ENCODE data around the gene MORC3.
A peak's percentile ranks its signal among the peaks of the same experiment; 100 is the strongest.
"Not testable (repeated sequence)": the region's sequence is repeated elsewhere in the genome, so short reads cannot be mapped to it uniquely, and the experiment has no call there.

The MORC3 gene

DNA sequence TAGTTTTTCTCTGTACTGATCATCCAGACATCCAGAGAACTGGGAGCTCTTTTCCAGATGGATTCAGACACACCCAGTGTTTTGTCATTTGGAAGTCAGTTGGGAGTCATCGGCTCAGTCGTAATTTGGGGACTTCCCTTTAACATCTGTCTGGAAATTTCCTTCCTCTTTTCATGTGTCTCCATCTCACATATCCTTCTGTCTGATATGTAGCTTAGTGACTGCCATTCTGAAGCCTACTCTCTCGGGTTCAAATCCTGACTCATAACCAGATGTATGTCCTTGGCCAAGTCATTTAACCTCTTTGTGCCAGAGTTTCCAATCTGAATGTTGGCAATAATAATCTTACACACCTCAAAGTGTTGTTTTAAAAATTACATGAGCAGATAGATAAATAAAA is 3.0 kb downstream of the MORC3 start:
- DNase-seq = no peak

DNA sequence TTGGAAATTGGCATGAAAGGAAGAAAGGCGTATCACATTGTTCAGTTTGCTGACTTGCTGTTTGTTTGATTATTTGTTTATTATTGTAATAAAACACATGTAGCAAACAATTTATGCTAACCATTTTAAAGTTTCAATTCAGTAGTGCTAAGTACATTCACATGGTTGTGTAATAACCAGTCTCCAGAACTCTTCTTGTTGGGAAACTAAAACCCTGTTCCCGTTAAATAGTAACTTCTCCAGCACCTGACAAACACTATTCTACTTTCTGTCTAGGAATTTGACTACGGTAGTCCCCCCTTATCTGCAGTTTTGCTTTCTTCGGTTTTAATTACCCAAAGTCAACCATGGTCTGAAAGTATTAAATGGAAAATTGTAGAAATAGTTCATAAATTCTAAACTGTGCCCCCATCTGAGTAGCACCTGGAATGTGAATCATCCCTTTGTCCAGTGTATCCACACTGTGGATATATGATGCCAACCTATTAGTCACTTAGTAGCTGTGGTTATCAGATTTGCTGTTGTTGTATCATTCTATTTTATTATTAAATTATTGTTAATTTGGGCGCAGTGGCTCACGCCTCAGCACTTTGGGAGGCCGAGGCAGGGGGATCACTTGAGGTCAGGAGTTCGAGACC is 5.5 kb downstream of the MORC3 start:
- peak; percentile 43 for DNase-seq

DNA sequence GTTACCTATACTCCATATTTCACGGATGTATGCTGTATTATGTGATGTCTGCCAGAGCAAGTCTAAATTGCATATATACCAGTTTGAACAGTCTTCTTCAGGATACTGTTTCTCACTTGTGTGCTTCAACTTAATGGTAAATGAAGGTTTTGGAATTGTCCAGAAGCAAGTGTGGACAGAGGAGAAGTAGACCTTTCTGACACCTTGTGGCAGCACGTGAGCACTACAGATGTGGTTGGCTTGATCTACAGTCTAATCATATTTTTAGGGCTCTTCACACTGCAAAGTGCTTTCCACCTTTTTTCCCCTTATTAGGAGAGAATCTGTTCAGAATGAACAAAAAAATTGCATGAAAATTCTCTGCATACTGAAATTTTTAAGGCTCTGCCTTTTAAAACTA is 10.9 kb downstream of the MORC3 start:
- no peak for DNase-seq

DNA sequence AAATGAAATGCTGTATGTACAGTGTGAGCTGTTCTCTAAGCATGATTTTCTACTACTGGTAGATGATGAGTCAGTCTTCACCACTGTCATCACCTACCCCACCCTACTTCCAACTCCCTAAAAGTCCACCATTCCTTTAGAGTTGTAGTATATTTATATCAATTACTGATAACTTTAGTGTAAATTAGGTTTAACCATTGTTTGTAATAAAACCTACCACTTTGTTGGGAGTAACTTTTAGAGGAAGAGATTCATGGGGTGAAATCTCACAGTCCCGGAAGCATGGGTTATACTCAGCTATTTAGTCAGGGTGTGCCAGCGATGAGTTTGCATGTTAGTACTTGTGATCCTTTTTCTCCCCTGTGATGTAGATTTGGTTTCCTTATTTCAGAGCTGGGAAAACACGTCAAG is 17.1 kb downstream of the MORC3 start:
- DNase-seq = no peak

DNA sequence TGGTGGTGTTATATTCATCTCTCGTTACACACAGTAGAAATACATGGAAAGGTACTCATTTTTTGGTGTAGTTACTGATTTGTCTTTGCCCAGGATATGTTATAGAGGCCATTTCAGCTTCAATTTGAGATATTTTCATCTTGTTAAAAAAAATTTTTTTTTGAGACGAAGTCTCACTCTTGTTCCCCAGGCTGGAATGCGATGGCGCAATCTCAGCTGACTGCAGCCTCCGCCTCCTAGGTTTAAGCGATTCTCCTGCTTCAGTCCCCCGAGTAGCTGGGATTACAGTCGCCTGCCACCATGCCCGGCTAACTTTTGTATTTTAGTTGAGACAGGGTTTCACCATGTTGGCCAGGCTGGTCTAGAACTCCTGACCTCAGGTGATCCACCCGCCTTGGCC is 19.0 kb downstream of the MORC3 start:
- DNase-seq = no peak

DNA sequence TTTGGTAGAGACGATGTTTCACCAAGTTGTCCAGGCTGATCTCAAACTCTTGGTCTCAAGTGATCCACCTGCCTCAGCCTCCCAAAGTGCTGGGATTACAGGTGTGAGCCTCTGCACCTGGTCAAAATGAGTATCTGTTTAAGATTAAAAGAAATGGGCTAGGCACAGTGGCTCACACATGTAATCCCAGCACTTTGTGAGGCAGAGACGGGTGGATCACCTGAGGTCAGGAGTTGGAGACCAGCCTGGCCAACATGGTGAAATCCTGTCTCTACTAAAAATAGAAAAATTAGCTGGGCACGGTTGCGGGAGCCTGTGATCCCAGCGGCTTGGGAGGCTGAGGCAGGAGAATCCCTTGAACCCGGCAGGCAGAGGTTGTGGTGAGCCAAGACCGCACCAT is 22.6 kb downstream of the MORC3 start:
- DNase-seq = not testable (repeated sequence)

DNA sequence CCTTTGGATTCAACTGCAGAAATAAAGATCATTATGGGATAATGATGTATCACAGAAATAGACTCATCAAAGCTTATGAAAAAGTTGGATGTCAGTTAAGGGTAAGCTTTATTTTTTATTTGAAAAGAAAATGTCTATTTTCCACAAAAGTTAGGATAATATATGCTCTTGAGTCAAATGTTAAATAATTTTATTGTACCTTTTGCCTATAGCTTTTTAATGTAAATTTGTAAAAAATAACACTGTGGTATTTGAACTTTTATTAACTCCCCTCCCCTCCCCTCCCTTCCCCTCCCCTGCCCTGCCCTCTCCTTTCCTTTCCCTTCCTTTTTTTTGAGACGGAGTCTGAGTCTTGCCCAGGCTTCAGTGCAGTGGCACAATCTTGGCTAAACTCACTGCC is 24.9 kb downstream of the MORC3 start:
- no peak for DNase-seq

DNA sequence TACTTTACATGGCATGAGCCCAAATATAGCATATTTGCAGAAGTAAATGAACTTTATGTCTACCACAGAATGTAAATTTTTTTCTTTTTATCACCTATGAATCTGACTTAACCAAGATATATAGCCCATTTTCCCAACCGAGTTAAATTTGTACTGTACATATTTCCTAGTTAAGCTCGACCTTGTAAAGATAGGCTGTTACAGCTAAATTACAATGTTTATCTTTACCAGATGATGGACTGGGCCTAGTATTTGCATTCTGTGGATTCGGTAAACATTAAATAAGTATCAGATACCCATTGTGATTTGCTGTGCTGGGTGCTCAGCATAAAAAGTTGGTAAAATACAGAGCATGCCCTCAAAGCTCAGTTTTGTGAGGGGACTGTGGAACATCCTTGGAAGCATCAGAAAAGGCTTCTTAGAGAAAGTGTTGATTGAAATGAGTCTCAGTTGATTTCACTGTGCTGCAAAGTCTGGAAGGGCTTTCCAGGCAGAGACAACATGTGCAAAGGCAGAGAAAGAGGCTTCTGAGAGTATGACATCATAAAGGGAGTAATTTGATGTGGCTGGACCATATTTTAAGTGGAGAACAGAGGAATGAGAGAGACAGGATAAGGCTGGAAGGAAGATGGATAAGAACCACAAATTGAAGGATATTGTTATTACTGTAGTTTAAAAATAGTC is 27.4 kb downstream of the MORC3 start:
- no peak for DNase-seq

DNA sequence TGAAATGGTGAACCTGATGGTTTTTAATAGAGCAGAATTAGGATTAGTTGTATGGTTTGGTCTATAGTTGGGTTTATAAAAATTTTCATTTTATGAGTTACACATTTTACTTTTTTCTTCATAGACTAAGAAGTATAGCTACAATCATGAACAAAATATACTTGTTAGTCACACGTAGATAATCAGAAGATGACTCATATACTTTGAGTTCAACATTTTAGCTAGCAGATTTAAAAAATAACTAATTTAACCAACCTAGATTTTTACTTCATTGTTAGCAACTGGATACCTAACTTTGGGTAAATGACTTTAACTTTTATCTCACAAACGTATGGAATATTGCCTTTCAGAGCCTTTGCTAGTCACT is 27.9 kb downstream of the MORC3 start:
- no peak for DNase-seq

DNA sequence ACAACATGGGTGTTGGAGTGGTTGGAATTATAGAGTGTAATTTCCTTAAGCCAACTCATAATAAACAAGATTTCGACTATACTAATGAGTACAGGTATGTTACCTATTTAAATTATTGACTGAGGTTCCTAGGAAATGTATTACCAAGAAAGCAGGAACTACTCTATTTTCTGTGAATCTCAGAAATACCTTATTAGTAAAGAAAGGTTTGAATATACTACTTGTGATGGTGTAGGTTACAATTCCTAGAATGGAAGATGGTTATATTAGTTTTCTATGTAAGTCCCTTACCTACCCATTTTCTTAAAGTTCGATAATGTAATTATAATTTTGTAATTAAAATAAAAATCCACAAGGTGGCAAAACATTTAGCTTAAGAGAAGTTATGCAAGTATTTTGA is 29.3 kb downstream of the MORC3 start:
- DNase-seq = no peak

DNA sequence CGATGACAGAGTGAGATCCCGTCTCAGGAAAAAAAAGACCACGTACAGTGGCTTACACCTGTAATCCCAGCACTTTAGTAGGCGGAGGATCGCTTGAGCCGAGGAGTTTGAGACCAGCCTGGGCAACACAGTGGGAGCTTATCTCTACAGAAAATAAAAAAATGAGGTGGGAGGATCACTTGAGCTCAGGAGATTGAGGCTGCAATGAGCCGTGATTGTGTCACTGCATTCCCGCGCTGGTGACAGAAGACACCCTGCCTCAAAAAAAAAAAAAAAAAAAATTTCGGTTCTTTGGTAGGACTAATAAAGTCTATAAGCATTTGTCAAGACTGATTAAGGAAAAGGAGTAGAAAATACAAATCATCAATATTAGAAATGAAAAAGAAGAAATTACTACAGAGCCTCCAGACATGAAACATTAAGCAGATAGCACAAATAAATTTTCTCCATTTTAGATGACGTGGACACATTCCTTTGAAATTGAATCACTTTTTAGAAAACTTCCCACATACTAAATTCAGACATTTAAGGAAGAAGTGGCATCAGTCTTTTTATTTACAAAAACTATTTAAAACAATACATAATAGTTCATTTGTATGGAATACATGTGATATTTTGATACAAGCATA is 30.4 kb downstream of the MORC3 start:
- DNase-seq = peak; percentile 72

DNA sequence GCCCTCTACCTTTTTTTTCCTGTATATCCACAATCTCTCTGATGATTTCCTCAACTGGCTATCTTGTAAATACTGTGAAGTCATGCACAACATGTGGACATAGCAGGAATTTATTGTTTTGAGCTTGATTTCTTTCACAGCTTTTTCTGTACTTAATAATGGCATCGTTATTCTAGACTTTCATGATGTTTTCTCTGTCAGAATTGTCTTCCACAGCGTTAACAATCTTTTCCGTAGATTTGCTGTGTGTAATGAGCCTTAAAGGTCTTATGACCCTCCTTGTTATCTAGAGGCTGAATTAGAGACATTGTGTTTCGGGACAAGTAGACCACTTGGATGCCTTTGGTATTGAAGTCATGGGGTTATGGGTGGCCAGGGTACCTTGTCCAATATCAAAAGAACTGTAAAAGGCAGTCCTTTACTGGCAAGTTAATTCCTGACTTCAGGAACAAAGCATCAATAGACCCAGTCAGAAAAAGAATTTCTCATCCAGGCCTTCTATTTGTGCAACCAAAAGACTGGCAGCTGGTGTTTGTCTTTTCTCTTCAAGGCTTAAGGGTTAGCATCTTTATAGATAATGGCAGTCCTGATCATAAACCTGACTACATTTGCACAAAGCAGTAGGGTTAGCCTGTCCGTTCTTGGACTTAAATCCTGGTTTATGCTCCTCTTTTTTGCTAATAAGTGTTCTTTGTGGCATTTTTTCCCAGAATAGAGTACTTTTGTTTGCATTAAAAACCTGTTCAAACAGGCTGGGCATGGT is 35.1 kb downstream of the MORC3 start:
- no peak for DNase-seq

DNA sequence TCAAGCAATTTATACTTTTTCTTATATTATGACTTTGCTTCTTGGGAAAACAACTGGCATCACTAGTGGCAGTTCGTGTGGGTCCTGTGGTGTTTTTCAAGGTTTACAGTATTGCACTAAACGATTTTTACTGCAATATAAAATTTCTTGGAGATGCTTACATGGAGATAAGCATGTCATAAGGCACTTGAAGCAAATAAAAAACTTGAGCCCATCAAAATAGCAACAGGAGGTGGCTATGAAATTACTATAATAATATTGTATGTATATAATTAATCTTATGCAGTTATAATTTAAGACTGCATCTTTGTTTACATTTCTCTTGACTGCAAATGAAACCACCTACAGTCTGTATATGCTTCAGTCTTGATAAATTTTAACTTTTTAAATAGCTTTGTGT is 35.9 kb downstream of the MORC3 start:
- DNase-seq = no peak

DNA sequence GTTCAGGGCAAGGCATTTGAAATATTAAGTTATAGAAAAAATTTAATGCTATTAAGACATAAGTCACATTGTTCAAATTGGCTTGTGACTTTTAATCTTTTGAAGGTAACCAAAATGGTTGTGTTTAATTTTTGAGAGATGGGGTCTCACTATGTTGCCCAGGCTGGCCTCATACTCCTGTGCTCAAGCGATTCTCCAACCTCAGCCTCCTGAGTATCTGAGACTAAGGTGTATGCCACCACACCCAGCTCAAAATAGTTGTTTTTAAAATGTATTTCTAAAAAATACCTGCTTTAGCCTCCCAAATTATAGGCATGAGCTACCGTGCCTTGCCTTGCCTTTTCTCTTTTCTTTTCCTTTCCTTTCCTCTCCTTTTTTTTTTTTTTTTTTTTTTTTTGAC is 39.2 kb downstream of the MORC3 start:
- no peak for DNase-seq

DNA sequence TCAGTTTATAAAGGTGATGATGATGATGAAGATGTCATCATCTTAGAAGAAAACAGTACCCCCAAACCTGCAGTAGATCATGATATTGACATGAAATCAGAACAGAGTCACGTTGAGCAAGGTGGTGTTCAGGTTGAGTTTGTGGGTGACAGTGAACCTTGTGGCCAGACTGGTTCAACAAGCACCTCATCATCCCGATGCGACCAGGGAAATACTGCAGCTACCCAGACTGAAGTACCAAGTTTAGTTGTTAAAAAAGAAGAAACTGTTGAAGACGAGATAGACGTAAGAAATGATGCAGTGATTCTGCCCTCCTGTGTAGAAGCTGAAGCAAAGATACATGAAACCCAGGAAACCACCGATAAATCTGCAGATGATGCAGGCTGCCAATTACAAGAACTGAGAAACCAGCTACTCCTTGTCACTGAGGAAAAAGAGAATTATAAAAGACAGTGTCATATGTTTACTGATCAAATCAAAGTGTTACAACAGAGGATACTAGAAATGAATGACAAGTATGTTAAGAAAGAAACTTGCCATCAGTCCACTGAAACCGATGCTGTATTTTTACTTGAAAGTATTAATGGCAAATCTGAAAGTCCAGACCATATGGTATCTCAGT is 49.2 kb downstream of the MORC3 start:
- DNase-seq = no peak

DNA sequence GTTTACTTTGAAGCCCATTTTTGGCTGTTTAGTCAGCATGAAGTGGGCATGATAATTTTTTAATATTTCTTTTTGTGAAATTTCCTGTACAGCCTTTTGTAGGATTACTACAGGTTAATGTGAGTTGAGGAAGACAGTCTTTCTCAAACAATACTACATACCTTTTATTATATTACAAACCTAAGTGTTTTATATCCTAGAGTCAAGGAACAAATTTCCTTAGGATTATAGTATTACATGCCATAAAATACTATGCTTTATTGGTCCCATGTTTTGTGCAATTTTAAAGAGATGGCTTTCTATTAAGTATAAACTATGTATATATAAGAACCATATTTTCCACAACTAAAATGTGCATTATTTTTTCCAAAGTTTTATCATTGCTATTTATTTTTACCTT is 56.0 kb downstream of the MORC3 start:
- DNase-seq = no peak

DNA sequence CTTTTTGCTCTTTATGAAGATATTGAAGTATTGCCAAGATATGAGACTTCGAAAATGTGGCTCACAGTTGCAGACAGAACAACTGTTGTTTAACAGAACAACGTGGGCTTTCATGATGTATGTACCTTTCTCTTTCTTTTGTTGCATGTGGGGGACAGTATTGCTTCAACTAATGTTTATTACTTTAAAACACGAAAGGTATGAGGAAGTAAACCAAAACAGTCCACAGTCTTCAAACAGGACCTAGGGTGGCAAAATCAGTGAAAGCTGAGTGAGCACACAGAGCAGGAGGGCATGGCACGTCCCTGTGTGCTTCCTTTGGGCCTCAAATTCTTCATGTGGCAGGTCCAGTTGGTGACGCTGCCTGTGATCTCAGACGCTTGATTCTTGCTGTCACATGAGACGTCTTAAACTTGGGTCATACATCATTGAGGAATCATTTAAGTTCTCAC is 57.4 kb downstream of the MORC3 start:
- no peak for DNase-seq

DNA sequence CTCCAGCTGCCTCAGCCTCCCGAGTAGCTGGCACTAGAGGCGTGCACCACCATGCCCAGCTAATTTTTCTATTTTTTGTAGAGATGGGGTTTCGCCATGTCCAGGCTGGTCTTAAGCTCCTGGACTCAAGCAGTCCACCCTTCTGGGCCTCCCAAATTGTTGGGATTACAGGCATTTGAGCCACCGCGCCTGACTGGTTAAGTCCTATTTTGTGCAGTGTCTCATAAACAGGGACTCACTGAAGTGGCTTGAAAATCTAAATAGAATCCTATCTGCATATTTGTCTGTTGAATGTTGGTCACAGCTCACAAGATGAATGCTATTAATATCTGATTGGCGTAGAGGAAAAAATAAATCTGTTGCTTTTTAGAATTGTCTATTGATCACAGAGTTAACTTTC is 59.3 kb downstream of the MORC3 start:
- DNase-seq = no peak

DNA sequence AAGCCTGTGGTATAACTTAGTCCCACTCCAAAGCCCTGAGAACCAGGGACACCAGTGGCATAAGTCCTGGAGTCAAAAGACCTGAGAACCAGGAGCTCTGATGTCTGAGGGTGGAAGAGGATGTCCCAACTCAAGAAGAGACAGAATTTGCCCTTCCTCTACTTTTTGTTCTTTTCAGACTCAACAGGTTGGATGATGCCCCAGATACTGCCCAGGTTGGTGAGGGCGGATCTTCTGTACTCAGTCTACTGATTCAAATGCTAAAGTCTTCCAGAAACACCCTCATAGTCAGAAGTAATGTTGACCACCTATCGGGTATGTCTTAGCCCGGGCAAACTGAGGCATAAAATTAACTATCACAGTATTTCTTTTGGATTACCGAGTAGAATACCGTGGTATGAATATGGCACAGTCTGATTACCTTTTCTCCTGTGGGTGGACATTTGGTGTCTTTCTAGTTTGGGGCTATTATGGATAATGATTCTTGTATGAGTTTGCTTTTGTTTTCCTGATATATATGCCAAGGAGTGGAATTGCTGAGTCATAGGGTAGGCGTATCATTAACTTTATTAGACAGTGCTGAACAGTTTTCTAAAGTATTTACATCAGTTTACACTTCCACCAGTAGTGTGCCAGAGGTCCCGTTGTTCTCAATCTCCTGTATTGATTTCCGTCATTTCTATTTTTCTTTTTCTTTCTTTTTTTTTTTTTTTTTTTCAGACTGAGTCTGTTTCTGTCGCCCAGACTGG is 62.0 kb downstream of the MORC3 start:
- DNase-seq = peak; percentile 9

DNA sequence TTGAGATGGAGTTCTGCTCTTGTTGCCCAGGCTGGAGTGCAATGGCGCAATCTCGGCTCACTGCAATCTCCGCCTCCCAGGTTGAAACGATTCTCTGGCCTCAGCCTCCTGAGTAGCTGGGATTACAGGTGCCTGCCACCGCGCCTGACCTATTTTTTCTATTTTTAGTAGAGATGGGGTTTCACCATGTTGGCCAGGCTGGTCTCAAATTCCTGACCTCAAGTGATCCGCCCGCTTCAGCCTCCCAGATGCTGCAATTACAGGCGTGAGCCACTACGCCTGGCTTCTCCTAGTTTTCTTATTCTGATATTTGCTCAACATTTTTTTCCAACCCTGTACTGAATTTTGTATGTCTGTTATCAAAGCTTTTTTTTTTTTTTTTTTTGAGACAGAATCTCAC is 62.7 kb downstream of the MORC3 start:
- DNase-seq = not testable (repeated sequence)

DNA sequence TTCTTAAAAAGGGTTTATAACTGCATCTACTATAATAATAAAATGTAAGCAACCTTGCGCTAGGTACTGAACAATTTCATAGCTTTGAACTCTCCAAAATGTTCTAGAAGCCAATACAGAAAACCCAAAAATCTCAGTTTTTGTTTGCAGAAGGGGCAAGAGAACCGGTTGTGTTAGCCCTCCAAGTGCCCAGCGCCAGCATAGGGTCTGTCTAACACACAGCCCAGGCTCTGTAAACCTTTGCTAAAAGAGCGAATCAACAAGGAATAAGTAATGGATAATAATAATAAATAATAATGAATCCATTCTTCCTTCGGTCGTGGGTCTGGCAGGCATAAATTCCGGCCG is 64.9 kb downstream of the MORC3 start:
- no peak for DNase-seq

DNA sequence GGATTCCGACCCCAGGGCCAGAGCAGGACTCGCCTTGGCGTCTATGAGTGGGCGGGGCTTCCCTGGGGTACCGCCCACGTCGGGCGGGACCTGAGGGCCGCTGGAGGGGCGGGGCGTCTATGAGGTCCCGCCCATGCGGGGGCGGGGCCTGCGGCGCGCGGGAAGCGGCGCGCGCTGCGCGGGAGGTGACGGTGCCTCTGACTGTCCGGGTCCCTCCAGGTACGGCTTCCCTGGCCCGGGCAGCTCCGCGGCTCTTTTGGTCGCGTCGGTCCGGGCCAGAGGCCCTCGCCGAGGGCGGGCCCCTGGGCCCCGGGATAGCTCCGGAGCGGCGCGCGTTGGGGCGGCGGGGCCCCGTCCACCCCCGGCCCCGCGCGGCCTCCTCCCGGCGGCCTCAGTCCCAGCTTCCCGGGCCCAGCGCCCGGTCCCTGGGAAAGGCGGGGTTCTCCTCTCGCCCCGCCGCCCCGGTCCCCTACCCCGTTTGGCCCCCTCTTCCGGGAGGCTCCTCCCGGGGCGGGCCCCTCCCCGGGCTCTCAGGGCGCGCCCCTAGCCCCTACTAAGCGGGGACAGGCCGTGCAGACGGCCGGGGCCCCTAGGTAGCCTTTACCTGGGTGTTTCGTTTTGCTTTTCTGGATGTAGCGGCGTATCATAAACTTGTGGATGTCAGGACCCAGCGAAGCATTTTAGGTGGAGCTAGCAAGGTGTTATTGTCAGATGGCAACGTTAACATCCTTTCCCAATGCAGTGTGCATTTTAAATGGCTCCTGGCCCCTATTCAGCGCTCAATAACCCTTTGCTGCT is 65.4 kb downstream of the MORC3 start, which contains the start of gene CHAF1B:
Gene CHAF1B, plus strand, starts transcription at position 160 of the 798 bp plus-strand sequence. CDS start 745 bp downstream, outside the sequence.
- peak; percentile 48 for DNase-seq

All from kidney glomerular epithelial cell (primary cell).